ENCODE results near the gene CPSF6. TPM values are rescaled to one million over a fixed set of nuclear protein-coding genes. Genes with fewer than 3 reads are reported as not detected.
"Not testable (repeated sequence)": the region's sequence is repeated elsewhere in the genome, so short reads cannot be mapped to it uniquely, and the experiment has no call there.

The CPSF6 gene, protein sequence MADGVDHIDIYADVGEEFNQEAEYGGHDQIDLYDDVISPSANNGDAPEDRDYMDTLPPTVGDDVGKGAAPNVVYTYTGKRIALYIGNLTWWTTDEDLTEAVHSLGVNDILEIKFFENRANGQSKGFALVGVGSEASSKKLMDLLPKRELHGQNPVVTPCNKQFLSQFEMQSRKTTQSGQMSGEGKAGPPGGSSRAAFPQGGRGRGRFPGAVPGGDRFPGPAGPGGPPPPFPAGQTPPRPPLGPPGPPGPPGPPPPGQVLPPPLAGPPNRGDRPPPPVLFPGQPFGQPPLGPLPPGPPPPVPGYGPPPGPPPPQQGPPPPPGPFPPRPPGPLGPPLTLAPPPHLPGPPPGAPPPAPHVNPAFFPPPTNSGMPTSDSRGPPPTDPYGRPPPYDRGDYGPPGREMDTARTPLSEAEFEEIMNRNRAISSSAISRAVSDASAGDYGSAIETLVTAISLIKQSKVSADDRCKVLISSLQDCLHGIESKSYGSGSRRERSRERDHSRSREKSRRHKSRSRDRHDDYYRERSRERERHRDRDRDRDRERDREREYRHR
- total RNA-seq (2014; rRNA removed; shearing (Covaris generic); ENCODE audit: low replicate concordance) = 35.7 and 38.7 TPM in 2 replicates

DNA sequence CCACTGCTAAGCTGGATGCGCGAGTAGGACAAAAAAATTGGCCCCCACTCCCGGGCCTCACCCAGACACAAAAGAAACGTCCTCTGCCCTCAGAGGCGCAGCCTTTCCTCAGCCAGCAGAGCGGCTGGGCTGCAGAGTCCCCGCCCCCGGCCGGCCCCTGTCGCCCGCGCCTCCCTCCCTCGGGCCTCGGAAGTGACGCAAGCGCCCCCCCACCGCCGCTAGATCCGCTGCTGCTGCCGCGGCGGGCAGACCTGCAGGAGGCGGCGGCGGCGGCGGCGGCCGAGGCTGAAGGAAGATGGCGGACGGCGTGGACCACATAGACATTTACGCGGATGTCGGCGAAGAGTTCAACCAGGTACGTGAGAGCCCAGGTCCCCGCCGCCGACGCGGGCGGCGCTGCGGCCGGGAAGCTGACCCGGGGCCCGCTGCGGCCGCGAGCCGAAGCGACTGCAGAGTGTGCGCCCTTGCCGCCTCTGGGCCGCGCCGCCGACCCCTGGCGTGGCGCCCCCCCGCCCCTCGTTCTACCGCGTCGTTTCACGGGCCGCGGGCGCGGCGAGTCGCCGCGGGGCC lies at the start of gene CPSF6:
Gene CPSF6 (plus strand): TSS at position 218 of the 570 bp plus-strand sequence. CDS start 78 bp downstream, at position 296.
- peak; percentile 93 for DNase-seq (ENCODE audit: low read depth)
- in situ Hi-C loops (cut with HindIII; ENCODE audit: low pct_unique_long_range_greater_than_20kb, low sequenced_read_pairs) = no loop called here

DNA sequence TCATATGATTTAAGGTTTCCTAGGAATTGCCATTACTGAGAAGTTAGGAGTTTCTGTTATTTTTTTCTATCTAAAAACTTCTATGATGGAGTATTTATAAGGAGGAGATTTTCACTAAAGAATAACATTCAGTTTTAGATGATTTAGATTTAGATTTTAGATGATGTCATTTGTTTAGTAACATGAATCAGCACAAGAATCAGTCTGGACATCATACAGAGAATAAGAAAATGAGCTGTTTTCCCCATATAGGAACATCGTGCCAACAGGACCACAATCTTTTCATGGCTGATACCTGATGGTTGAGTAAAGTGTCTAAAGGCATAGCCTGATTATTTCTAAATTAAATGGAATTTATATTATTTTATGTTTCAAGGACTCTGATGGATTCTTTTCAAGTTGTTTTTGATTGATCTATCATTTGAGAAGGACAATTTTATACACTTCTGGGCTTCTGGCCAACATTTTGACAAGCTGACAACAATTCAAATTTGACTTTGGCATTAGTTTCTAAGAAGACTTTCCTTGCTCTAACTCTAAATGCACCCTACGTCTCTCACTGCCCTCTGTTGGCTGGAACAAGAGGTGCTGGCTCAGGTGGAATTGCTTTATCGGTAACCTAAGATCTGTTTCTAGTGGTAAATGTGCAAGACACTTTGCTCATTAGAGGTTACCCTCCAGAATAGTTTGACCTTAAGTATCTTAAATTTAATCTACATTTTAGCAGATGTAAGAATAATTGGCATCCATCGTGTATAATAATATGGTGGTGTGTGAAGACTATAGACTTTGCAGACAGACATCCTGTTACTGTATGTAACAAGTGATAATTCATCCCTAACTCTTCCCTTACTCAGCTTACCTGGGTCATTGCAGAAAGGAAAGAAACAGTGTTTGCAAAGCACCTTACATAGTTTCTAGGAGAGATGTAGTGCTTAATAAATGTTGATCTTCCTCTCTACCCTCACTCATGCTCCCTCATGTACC lies 42.8 kb upstream of the CPSF6 start:
- in situ Hi-C loops (cut with HindIII; ENCODE audit: low pct_unique_long_range_greater_than_20kb, low sequenced_read_pairs) = no loop called here
- no peak for DNase-seq (ENCODE audit: low read depth)

DNA sequence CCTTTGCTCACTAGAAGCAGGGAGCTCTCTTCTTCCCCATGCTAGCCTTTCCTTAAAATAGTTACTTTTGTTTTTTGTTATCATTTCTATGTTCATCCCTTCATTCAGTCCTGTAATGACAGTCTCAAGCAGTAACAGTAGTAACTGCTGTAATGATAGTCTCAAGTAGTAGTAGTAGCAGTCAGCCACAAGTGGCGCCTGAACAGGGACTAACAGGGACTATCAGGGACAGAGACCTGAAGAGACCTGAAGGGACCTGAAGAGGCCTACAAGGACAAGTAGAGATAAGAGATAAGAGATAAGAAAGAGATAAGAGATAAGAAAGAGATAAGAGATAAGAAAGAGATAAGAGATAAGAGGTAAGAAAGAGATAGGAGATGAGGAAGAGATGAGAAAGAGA lies 39.4 kb upstream of the CPSF6 start:
- in situ Hi-C loops (cut with HindIII; ENCODE audit: low pct_unique_long_range_greater_than_20kb, low sequenced_read_pairs) = not testable (repeated sequence)

DNA sequence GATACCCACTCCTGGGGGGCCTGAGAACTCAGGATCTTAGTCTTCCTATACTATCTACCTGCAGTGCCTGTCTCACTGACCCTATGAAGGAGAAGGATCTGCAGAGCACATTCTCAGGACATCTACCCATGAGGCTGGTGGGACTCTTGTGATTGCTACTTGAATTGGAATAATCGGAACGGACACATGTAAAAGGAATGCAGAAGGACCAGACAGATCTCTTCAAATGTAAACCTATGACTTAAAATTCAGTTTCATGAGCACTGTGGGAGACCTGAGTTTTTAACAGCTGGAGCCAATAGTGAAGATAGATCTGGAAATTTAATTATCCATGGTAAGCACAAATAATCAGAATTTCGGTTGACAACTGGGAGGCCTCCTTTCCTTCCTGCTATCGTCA lies 35.2 kb upstream of the CPSF6 start:
- no peak for DNase-seq (ENCODE audit: low read depth)
- in situ Hi-C loops (cut with HindIII; ENCODE audit: low pct_unique_long_range_greater_than_20kb, low sequenced_read_pairs) = no loop called here

More for the DNA sequence above, 39.4 kb upstream of the CPSF6 start:
- not testable (repeated sequence) for DNase-seq (ENCODE audit: low read depth)

- in situ Hi-C loops (cut with HindIII; ENCODE audit: low pct_unique_long_range_greater_than_20kb, low sequenced_read_pairs) = no loop called here
- no peak for DNase-seq (ENCODE audit: low read depth)
These were observed 28.7 kb upstream of the CPSF6 start for GRCh38 chr12:69210661-69211060.

- in situ Hi-C loops (cut with HindIII; ENCODE audit: low pct_unique_long_range_greater_than_20kb, low sequenced_read_pairs) = no loop called here
- DNase-seq (ENCODE audit: low read depth) = no peak
These were observed 28.2 kb upstream of the CPSF6 start for GRCh38 chr12:69211160-69211559.

DNA sequence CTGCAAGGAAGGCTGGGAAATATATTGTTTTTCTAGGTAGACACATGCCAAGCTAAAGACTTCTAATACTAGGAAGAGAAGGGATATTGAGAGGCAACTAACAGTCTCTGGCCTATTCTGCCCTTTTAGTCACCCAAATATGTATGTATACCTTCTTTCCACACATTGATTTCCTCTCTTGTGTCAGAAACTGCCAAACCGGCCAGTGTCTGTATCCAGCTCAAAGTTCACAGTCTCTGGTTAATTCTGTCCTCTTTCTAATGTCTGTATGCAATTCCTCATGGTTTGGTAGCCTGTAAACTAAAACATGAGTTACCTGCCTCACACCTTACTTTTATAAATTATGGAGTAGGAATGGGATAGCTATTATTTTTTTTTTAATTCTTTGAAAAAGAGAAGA lies 25.2 kb upstream of the CPSF6 start:
- DNase-seq (ENCODE audit: low read depth) = no peak
- in situ Hi-C loops (cut with HindIII; ENCODE audit: low pct_unique_long_range_greater_than_20kb, low sequenced_read_pairs) = no loop called here

DNA sequence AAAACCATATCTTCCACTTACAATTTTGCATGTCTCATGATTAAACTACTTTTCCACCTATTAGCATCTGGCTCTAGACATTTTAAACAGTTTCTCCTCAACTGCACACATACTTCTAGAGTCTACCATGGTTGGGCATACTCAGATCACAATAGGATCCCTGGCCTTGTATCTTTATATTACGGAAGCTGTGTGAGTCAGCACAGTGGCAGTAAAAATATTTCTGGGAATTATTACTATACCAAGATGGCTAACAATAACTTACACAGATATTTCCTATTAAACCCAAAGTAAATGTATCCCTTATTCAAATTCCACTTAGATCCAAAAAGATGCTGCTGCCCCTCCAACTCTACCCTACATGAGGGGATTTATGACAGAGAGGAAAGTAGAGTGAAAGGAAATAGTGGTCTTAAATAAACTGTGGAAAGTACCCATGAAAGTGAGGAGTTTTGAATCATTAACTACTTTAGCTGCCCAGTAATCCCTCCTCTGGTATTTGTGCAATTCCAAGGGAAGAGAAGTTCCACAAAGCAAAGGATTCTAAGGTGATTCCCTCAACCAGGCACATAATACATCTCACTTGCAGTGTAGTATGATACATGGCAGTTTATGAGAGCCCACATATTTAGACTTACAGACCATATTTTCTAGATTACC lies 14.0 kb upstream of the CPSF6 start:
- peak; percentile 29 for DNase-seq (ENCODE audit: low read depth)
- in situ Hi-C loops (cut with HindIII; ENCODE audit: low pct_unique_long_range_greater_than_20kb, low sequenced_read_pairs) = no loop called here

- in situ Hi-C loops (cut with HindIII; ENCODE audit: low pct_unique_long_range_greater_than_20kb, low sequenced_read_pairs) = no loop called here
These were observed 7.9 kb upstream of the CPSF6 start for GRCh38 chr12:69231479-69231878.

GRCh38 chr12:69238589-69239351 lies 599 bp upstream of the CPSF6 start:
- no peak for DNase-seq (ENCODE audit: low read depth)
- in situ Hi-C loops (cut with HindIII; ENCODE audit: low pct_unique_long_range_greater_than_20kb, low sequenced_read_pairs) = no loop called here

More at GRCh38 chr12:69231479-69231878, 7.9 kb upstream of the CPSF6 start:
- no peak for DNase-seq (ENCODE audit: low read depth)

- peak; percentile 79 for DNase-seq (ENCODE audit: low read depth)
- in situ Hi-C loops (cut with HindIII; ENCODE audit: low pct_unique_long_range_greater_than_20kb, low sequenced_read_pairs) = no loop called here
These were observed 707 bp downstream of the CPSF6 start for GRCh38 chr12:69239922-69240630.

GRCh38 chr12:69240631-69240995 lies 1.2 kb downstream of the CPSF6 start:
- in situ Hi-C loops (cut with HindIII; ENCODE audit: low pct_unique_long_range_greater_than_20kb, low sequenced_read_pairs) = no loop called here
- no peak for DNase-seq (ENCODE audit: low read depth)

DNA sequence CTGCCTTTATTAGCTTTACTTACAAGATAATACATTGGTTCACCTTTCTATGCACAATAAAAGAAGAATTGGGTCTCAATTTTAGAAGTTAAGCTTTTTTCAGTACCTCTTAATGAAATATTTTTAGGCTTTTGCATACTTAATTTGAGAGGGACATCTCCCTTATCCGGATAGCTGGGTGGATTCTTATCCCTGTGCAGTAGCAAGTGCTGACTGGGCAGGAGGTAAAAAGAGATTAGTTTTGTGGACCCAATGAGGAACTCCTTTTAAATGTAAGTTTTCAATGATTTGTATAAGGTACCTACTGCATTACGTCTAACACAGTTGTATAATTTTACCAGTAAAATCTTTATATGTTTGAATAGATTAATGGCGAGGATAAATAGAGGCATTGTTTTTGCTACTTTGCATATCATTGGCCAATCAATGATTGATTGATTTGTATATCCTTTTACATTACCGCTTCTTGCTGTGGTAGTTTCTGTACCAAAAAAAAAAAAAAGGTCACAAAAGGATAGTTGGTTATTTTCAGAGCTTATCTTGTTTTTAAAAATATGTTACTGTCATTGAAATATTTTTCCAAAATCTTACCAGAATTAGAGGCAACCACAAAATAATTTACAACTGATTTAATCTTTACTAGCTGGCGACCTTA lies 2.2 kb downstream of the CPSF6 start:
- DNase-seq (ENCODE audit: low read depth) = no peak
- in situ Hi-C loops (cut with HindIII; ENCODE audit: low pct_unique_long_range_greater_than_20kb, low sequenced_read_pairs) = no loop called here

DNA sequence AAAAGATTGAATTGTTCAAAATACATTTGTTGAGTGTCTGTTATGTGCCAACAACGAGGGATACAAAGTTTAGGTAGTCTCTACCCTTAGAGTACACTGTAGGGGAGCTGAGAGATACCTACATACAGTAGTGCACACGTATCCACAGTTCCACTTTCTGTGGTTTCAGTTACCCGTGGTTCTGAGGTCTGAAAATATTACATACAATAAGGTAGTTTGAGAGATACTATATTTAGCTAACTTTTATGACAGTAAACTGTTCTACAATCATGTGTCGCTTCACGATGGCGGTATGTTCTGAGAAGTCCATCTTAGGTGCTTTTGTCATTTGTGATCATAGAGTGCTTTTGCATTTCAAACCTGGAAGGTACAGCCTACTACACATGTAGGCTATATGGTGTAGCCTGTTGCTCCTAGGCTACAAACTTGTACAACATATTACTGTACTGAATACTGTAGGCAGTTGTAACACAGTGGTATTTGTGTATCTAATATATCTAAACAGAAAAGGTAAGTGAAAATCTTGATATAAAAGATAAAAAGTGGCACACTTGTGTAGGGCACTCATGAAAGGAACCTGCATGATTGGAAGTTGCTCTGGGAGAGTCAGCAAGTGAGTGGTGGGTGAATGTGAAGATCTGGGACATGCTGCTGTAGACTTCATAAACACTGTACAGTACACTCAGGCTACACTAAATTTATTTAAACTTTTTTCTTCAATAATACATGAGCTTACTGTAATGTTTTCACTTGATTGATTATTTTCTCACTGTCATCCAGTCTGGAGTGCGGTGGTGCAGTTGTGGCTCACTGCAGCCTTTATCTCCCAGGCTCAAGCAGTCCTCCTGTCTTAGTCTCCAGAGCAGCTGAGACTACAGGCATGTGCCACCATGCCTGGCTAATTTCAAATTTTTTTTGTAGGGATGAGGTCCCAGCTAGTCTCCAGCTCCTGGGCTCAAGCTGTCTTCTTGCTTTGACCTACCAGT lies 4.0 kb downstream of the CPSF6 start:
- DNase-seq (ENCODE audit: low read depth) = no peak
- in situ Hi-C loops (cut with HindIII; ENCODE audit: low pct_unique_long_range_greater_than_20kb, low sequenced_read_pairs) = no loop called here

All from Caki2 (cell line).